Activated T-helper 2 cell treated with anti-CD3 and anti-CD28 coated beads, Interferon-gamma antibody, Interleukin-2, Interleukin-4, amounts not matched to agents 10 μg/mL and 5 μg/mL and 100 μg/mL, durations not matched to agents 14 hours and 24 hours and 36 hours (primary cell): ENCODE measurements around the gene HSPA6. TPM values are rescaled to one million over a fixed set of nuclear protein-coding genes. Genes with fewer than 3 reads are reported as not detected.
"Not testable (repeated sequence)": the region's sequence is repeated elsewhere in the genome, so short reads cannot be mapped to it uniquely, and the experiment has no call there.

Source experiments
- DNase-seq: peaks from one replicate; pipeline ENCODE4 v3.0.0; 2021; ENCODE audit warnings: low spot score
- H3K27ac Mint-ChIP-seq: one replicate; pipeline ENCODE4 v1.8.0; 2021; ENCODE audit warnings: mixed read lengths
- H3K27me3 Mint-ChIP-seq: one replicate; pipeline ENCODE4 v1.8.0; 2021; ENCODE audit warnings: low read depth, mixed read lengths
- H3K36me3 Mint-ChIP-seq: one replicate; pipeline ENCODE4 v1.8.0; 2021; ENCODE audit warnings: low read depth, mixed read lengths
- H3K4me1 Mint-ChIP-seq: one replicate; pipeline ENCODE4 v1.8.0; 2021; ENCODE audit warnings: low read depth, mixed read lengths
- H3K4me3 Mint-ChIP-seq: one replicate; pipeline ENCODE4 v1.8.0; 2021; ENCODE audit warnings: low read depth, mild to moderate bottlenecking, moderate library complexity, mixed read lengths
- H3K9me3 Mint-ChIP-seq: one replicate; pipeline ENCODE4 v1.8.0; 2021; ENCODE audit warnings: mixed read lengths
- intact Hi-C: fragments of 100-400 bp; cut with micrococcal nuclease; formaldehyde crosslinking; loops from one replicate; pipeline ENCODE4 v1.15.1; 2023
- total RNA-seq: library from RNA; stranded (reverse); gene quantifications from 2 replicates; pipeline ENCODE4 v1.2.3, GENCODE V29; 2022

Gene HSPA6
- total RNA-seq, 1 donor from 2014 or later, result 4.4 TPM

- DNase-seq, result peak; percentile 89
- intact Hi-C loops, result loop anchor here (1.0 to 5.0 kb wide), 3 partner anchors 8 to 81 kb away; no protein-coding TSS in a partner anchor
- peaks cover 19% of the 10 kb centered on the region for H3K4me1 Mint-ChIP-seq
- not testable (repeated sequence) for H3K9me3 Mint-ChIP-seq, H3K36me3 Mint-ChIP-seq
- H3K4me3 Mint-ChIP-seq, result peak overlapping the region; percentile 91
- peak overlapping the region; percentile 95 for H3K27ac Mint-ChIP-seq
- H3K27me3 Mint-ChIP-seq, result peaks cover 15% of the 10 kb centered on the region
Measured at GRCh38 chr1:161530671-161531641, 6.6 kb downstream of the HSPA6 start.

- H3K4me3 Mint-ChIP-seq, result peak overlapping the region; percentile 4
- peaks cover 8% of the 10 kb centered on the region for H3K27me3 Mint-ChIP-seq
- peaks cover 5% of the 10 kb centered on the region for H3K36me3 Mint-ChIP-seq
- intact Hi-C loops, result loop anchor here (1.0 to 5.0 kb wide), 3 partner anchors 7 to 80 kb away; no protein-coding TSS in a partner anchor
- H3K4me1 Mint-ChIP-seq, result peaks cover 22% of the 10 kb centered on the region
- no peak overlapping the region for H3K27ac Mint-ChIP-seq
- DNase-seq, result no peak
- H3K9me3 Mint-ChIP-seq, result peaks cover 4% of the 10 kb centered on the region
Measured at GRCh38 chr1:161531986-161532643, 7.8 kb downstream of the HSPA6 start.

- DNase-seq, H3K27ac Mint-ChIP-seq, H3K36me3 Mint-ChIP-seq, H3K27me3 Mint-ChIP-seq, H3K9me3 Mint-ChIP-seq, H3K4me3 Mint-ChIP-seq: not testable (repeated sequence)
- peaks cover 28% of the 10 kb centered on the region for H3K4me1 Mint-ChIP-seq
- intact Hi-C loops, result loop anchor here (5.0 kb wide), 1 partner anchor 79 kb away; no protein-coding TSS in a partner anchor
Measured at GRCh38 chr1:161532644-161533567, 8.6 kb downstream of the HSPA6 start.

- peaks cover 37% of the 10 kb centered on the region for H3K4me1 Mint-ChIP-seq
- H3K4me3 Mint-ChIP-seq, H3K27me3 Mint-ChIP-seq, H3K27ac Mint-ChIP-seq, intact Hi-C loops, H3K9me3 Mint-ChIP-seq, H3K36me3 Mint-ChIP-seq, DNase-seq: not testable (repeated sequence)
Measured at GRCh38 chr1:161537068-161537669, 12.8 kb downstream of the HSPA6 start.

DNA sequence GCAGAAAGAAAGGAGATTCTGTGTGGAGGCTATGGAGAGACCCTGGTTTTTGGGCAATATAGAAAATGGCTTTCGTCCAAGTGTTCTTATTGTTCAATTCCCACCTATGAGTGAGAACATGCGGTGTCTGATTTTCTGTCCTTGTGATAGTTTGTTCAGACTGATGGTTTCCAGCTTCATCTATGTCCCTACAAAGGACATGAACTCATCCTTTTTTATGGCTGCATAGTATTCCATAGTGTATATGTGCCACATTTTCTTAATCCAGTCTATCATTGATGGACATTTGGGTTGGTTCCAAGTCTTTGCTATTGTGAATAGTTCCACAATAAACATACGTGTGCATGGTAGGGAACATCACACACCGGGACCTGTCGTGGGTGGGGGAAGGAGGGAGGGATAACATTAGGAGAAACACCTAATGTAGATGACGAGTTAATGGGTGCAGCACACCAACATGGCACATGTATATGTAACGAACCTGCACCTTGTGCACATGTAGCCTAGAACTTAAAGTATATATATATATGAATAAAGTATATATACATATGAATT, 14.7 kb downstream of the HSPA6 start:
- peaks cover 49% of the 10 kb centered on the region for H3K4me1 Mint-ChIP-seq
- not testable (repeated sequence) for DNase-seq, H3K27me3 Mint-ChIP-seq, H3K36me3 Mint-ChIP-seq, H3K27ac Mint-ChIP-seq, H3K9me3 Mint-ChIP-seq
- intact Hi-C loops, result loop anchor here (1.0 kb wide), 1 partner anchor 8 kb away; no protein-coding TSS in a partner anchor
- H3K4me3 Mint-ChIP-seq, result peak overlapping the region; percentile 5

DNA sequence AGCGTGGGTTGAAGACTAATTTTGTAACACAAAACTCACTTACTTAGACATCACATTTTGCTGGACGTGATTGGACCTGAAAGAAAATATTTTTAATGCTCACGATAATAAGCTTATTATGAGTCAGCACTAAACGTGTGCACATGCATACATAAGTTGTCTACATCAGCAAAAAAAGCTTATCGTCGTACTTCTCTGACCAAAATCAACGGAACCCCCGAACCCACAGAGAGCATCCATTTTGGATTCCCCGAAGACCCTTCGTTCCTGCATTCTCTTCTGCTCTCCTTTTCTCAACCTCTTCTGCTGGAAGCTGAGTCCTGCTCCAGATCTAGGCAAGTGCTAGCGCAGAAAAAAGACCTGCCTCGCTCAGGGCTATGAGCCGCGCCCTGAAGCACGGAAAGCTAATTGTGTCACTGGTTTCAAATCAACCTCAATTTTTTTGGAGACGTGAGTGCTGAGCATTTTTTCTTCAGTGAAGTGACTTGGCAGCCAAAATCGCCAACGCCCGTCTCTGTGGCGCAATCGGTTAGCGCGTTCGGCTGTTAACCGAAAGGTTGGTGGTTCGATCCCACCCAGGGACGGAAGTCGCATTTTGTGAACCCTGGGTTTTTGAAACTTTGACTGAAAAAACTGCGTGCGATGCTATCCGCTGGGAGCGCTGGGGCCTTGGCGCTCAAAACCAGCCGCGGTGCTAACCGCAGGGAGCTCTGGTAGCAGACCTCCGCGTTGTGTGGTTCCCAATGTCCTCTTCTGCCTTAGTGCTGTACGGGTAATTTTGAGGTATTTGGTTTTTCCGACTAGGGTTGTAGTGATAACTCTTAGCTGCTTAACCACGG, 15.6 kb downstream of the HSPA6 start:
- intact Hi-C loops, result loop anchor here (1.0 to 2.0 kb wide), 3 partner anchors 9 to 201 kb away; no protein-coding TSS in a partner anchor
- DNase-seq, result peak; percentile 91
- not testable (repeated sequence) for H3K36me3 Mint-ChIP-seq, H3K27me3 Mint-ChIP-seq, H3K9me3 Mint-ChIP-seq
- H3K4me3 Mint-ChIP-seq, result peak overlapping the region; percentile 85
- peaks cover 54% of the 10 kb centered on the region for H3K4me1 Mint-ChIP-seq
- peak overlapping the region; percentile 91 for H3K27ac Mint-ChIP-seq

DNA sequence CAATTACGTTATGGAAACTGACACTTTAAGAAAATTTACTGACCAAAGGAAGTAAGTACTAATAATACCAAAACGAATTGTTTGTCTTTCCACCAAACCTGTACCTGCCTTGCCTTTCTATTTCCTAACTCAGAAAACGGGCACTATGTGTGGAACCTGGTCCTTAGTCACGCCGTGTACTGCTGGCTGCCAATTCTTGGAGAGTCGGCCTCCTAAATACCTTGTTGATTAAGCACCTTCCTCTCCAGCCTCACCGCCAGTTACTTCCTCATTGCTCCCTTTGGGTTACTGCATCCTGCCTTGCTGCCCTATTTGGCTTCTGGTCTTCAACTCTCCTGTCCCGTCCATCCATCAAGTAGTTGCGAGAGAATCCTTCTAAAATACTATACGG, 16.2 kb downstream of the HSPA6 start:
- Mint-ChIP-seq H3K4me3 (peak overlapping the region; percentile 85), H3K27ac (peak overlapping the region; percentile 91), H3K4me1 (peaks cover 59% of the 10 kb centered on the region)
- not testable (repeated sequence) for H3K9me3 Mint-ChIP-seq, H3K27me3 Mint-ChIP-seq, H3K36me3 Mint-ChIP-seq, DNase-seq
- intact Hi-C loops, result loop anchor here (2.0 kb wide), 2 partner anchors 72 to 200 kb away; no protein-coding TSS in a partner anchor

DNA sequence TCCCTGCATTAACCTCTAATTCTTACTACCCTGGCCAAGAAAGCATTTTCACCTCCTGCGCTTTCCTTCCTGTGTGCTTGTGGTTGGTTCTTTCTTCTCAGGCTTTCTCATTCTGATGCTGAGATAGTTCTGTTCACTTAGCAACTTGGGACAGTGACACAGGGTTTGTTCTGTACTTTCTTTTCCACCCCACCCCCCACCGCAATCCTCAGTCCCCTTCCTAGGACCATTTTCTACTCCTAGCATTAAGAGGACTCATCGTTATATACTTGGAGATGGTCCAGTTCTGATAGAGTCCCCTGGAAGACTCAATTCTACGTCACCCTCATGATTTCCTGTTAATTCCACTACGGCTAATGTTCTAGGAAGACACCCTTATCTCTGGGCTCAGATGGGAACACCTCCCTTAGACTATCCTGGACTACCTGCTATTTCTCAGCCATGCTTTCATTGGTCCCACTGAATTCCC, 17.8 kb downstream of the HSPA6 start:
- intact Hi-C loops, H3K27me3 Mint-ChIP-seq, H3K36me3 Mint-ChIP-seq, H3K9me3 Mint-ChIP-seq: not testable (repeated sequence)
- Mint-ChIP-seq H3K4me1 (peaks cover 57% of the 10 kb centered on the region), H3K27ac (peak overlapping the region; percentile 40), H3K4me3 (peak overlapping the region; percentile 57)
- peak; percentile 59 for DNase-seq

DNA sequence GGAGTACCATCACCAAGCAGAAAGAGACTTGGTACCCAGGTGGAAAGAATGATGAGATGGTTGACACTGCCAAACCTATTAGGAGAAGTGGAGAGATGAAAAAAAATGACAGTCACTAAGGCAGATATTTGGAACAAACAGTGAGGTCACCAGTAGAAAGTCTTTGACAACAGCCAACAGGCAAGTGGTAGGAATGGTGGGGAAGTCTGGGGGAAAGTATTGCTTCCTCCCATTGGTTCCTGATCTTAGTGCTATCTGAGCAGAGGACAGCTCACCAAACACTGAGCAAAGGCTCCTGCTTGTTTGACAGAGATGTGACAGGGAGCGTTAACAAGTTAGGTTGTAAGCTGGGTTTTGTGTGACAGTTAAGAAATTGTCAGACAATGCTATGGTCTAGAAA, 18.8 kb downstream of the HSPA6 start:
- peaks cover 52% of the 10 kb centered on the region for H3K4me1 Mint-ChIP-seq
- H3K4me3 Mint-ChIP-seq, DNase-seq, H3K9me3 Mint-ChIP-seq, H3K27me3 Mint-ChIP-seq, intact Hi-C loops, H3K27ac Mint-ChIP-seq, H3K36me3 Mint-ChIP-seq: not testable (repeated sequence)

GRCh38 chr1:161545005-161545731, 20.8 kb downstream of the HSPA6 start:
- H3K27me3 Mint-ChIP-seq, H3K4me3 Mint-ChIP-seq, intact Hi-C loops, H3K9me3 Mint-ChIP-seq, DNase-seq, H3K27ac Mint-ChIP-seq, H3K36me3 Mint-ChIP-seq: not testable (repeated sequence)
- H3K4me1 Mint-ChIP-seq, result peaks cover 46% of the 10 kb centered on the region
